SK-N-MC (cell line): ENCODE data around the gene SP140L.

ENCODE experiments used
- EZH2 ChIP-seq: fragments of 200-600 bp; sonication (generic); IDR thresholded peaks from one replicate; pipeline ENCODE4 v1.6.1; 2017; ENCODE audit warnings: antibody characterized with exemption
- POLR2AphosphoS5 ChIP-seq: IDR thresholded peaks from 2 replicates; pipeline ENCODE4 v1.6.1; 2012; ENCODE audit warnings: mild to moderate bottlenecking, low read depth, low read length, borderline replicate concordance

- TF ChIP-seq EZH2 (no peak), POLR2AphosphoS5 (no peak)
Measured at GRCh38 chr2:230394301-230394700, 67.3 kb downstream of the SP140L start.
